Central memory CD8-positive, alpha-beta T cell (primary cell): ENCODE data around the gene CCR5AS.
"Not testable (repeated sequence)": the region's sequence is repeated elsewhere in the genome, so short reads cannot be mapped to it uniquely, and the experiment has no call there.

Source experiments
- ATAC-seq: fragments of 150-1000 bp; cut with Tn5 transposase; replicated peaks from 2 replicates; pipeline ENCODE4 v1.10.0; 2022; ENCODE audit warnings: mild to moderate bottlenecking, moderate FRiP score, moderate number of reproducible peaks; ENCODE audit not compliant: poor library complexity, severe bottlenecking; ENCODE audit errors: extremely low read depth
- DNase-seq, 2 donors: peaks; one replicate each; pipeline ENCODE4 v3.0.0; 2021; ENCODE audit warnings: low spot score in 2 of 2
- H3K27ac Mint-ChIP-seq: one replicate; pipeline ENCODE4 v1.8.0; 2022; ENCODE audit warnings: low read depth, mild to moderate bottlenecking, moderate library complexity, mixed read lengths
- H3K27me3 Mint-ChIP-seq: one replicate; pipeline ENCODE4 v1.8.0; 2022; ENCODE audit warnings: mixed read lengths
- H3K36me3 Mint-ChIP-seq: one replicate; pipeline ENCODE4 v1.8.0; 2022; ENCODE audit warnings: mild to moderate bottlenecking, moderate library complexity, mixed read lengths; ENCODE audit not compliant: insufficient read depth
- H3K4me1 Mint-ChIP-seq: one replicate; pipeline ENCODE4 v1.8.0; 2022; ENCODE audit warnings: mixed read lengths
- H3K4me3 Mint-ChIP-seq: one replicate; pipeline ENCODE4 v1.8.0; 2022; ENCODE audit warnings: mild to moderate bottlenecking, moderate library complexity, mixed read lengths
- H3K9me3 Mint-ChIP-seq: one replicate; pipeline ENCODE4 v1.8.0; 2022; ENCODE audit warnings: mixed read lengths

The CCR5AS gene

GRCh38 chr3:46440531-46441294 is 33.8 kb upstream of the CCR5AS start:
- peak overlapping the region; percentile 10 for H3K4me3 Mint-ChIP-seq
- no peaks in the 10 kb centered on the region for H3K27me3 Mint-ChIP-seq
- peaks cover 20% of the 10 kb centered on the region for H3K4me1 Mint-ChIP-seq
- H3K36me3 Mint-ChIP-seq: peaks cover 8% of the 10 kb centered on the region
- peak in 1 of 2 donors; percentile 52 for DNase-seq
- peak; percentile 96 for ATAC-seq
- peak overlapping the region; percentile 90 for H3K27ac Mint-ChIP-seq
- no peaks in the 10 kb centered on the region for H3K9me3 Mint-ChIP-seq

GRCh38 chr3:46438831-46439230 is 32.0 kb upstream of the CCR5AS start:
- Mint-ChIP-seq H3K36me3 (peaks cover 8% of the 10 kb centered on the region), H3K27ac (no peak overlapping the region), H3K4me3 (no peak overlapping the region), H3K4me1 (peaks cover 20% of the 10 kb centered on the region), H3K9me3 (no peaks in the 10 kb centered on the region), H3K27me3 (no peaks in the 10 kb centered on the region)
- no peak for ATAC-seq
- DNase-seq: no peak

GRCh38 chr3:46435081-46435726 is 28.3 kb upstream of the CCR5AS start:
- Mint-ChIP-seq H3K36me3 (no peaks in the 10 kb centered on the region), H3K27ac (no peak overlapping the region), H3K27me3 (no peaks in the 10 kb centered on the region), H3K9me3 (peaks cover 13% of the 10 kb centered on the region), H3K4me3 (no peak overlapping the region), H3K4me1 (peaks cover 7% of the 10 kb centered on the region)
- no peak for ATAC-seq
- no peak for DNase-seq

DNA sequence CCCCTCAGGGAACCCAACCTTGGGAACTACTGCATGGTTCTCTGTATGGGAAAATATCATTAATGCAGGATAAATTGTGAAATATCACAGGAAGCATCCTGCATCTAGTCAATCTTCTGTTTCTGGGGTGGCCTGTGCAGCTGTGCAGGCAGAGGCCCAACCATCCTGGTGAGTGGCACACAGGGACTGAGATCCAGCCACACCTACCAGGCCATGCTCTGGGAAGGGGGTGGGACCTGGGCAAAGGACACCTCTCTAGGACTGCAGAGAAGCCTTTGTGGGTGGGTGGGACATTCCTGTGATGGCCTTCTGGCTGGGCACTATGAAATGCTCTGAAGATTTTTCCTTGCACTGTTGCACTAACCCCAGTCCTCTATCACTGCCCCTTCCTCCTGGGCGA is 27.0 kb upstream of the CCR5AS start:
- ATAC-seq (no peak), DNase-seq (no peak)
- H3K9me3 Mint-ChIP-seq: peaks cover 13% of the 10 kb centered on the region
- no peaks in the 10 kb centered on the region for H3K27me3 Mint-ChIP-seq
- H3K4me3 Mint-ChIP-seq: no peak overlapping the region
- H3K27ac Mint-ChIP-seq: no peak overlapping the region
- peaks cover 7% of the 10 kb centered on the region for H3K4me1 Mint-ChIP-seq
- H3K36me3 Mint-ChIP-seq: no peaks in the 10 kb centered on the region

- H3K36me3 Mint-ChIP-seq, DNase-seq, H3K4me3 Mint-ChIP-seq, H3K27me3 Mint-ChIP-seq, ATAC-seq, H3K4me1 Mint-ChIP-seq, H3K27ac Mint-ChIP-seq: not testable (repeated sequence)
- H3K9me3 Mint-ChIP-seq: peaks cover 13% of the 10 kb centered on the region
Observed at GRCh38 chr3:46433118-46433517, 26.3 kb upstream of the CCR5AS start.

DNA sequence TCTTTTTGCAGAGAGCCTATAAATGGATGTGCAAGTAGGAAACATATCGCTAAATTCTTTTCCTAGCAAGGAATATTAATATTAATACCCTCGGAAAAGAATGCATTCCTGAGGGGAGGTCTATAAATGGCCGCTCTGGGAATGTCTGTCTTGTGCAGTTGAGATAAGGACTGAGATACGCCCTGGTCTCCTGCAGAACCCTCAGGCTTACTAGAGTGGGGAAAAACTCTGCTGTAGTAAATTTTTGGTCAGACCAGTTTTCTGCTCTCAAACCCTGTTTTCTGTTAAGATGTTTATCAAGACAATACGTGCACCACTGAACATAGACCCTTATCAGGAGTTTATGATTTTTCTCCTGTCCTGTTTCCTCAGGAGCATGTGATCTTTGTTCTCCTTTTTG is 25.0 kb upstream of the CCR5AS start:
- H3K27me3 Mint-ChIP-seq, H3K27ac Mint-ChIP-seq, DNase-seq, H3K36me3 Mint-ChIP-seq, H3K4me1 Mint-ChIP-seq, H3K4me3 Mint-ChIP-seq, ATAC-seq: not testable (repeated sequence)
- H3K9me3 Mint-ChIP-seq: peaks cover 13% of the 10 kb centered on the region

- H3K36me3 Mint-ChIP-seq, H3K27me3 Mint-ChIP-seq, ATAC-seq, H3K27ac Mint-ChIP-seq, DNase-seq, H3K4me3 Mint-ChIP-seq: not testable (repeated sequence)
- H3K4me1 Mint-ChIP-seq: peaks cover 19% of the 10 kb centered on the region
- peaks cover 13% of the 10 kb centered on the region for H3K9me3 Mint-ChIP-seq
Observed at GRCh38 chr3:46430879-46431278, 24.0 kb upstream of the CCR5AS start.

GRCh38 chr3:46429671-46430070 is 22.8 kb upstream of the CCR5AS start:
- H3K36me3 Mint-ChIP-seq: no peaks in the 10 kb centered on the region
- H3K9me3 Mint-ChIP-seq: peaks cover 13% of the 10 kb centered on the region
- ATAC-seq (no peak), DNase-seq (no peak)
- H3K4me3 Mint-ChIP-seq: no peak overlapping the region
- no peaks in the 10 kb centered on the region for H3K27me3 Mint-ChIP-seq
- H3K27ac Mint-ChIP-seq: no peak overlapping the region
- peaks cover 20% of the 10 kb centered on the region for H3K4me1 Mint-ChIP-seq

- H3K4me3 Mint-ChIP-seq: no peak overlapping the region
- DNase-seq (no peak), ATAC-seq (no peak)
- no peak overlapping the region for H3K27ac Mint-ChIP-seq
- H3K4me1 Mint-ChIP-seq: peaks cover 20% of the 10 kb centered on the region
- H3K36me3 Mint-ChIP-seq: no peaks in the 10 kb centered on the region
- H3K27me3 Mint-ChIP-seq: no peaks in the 10 kb centered on the region
- H3K9me3 Mint-ChIP-seq: peaks cover 13% of the 10 kb centered on the region
Observed at GRCh38 chr3:46429250-46429649, 22.4 kb upstream of the CCR5AS start.

DNA sequence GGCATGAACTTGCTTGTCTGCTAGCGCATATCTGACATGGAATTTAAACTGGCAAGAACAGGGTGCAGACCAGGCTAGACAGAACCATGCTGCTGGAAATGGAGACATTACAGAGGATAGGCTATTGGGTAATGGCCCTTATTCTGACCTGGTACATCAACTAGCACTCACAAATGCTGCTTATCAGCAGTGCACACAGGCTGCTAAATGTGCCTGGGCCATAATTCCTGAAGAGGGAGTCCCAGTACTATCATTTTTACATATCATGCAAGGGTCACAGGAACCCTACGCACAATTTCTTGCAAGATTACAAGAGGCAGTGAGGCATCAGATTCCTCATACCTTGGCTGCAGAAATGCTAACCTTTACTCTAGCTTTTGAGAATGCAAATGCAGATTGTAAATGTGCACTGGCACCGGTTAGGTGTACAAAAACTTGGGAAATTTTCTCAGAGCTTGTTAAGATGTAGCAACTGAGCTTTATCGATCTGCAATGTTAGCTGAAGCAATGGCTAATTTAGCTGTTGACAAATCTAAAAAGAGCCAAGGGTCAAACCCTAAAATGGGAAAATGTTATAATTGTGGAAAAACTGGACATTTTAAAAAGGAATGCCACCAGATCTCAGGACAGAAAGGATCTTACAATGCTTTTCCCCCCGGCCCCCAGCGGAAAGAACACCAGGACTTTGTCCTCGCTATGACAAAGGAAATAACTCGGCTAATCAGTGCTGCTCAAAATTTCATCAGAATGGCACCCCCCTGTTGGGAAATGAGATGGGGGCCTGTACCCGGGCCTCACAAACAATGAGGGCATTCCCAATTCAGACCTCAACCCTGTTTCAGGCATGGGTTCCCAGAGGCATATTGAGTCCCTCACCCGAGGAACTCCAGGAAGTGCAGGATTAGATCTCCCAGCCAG is 21.3 kb upstream of the CCR5AS start:
- H3K4me1 Mint-ChIP-seq: peaks cover 16% of the 10 kb centered on the region
- peaks cover 13% of the 10 kb centered on the region for H3K9me3 Mint-ChIP-seq
- no peaks in the 10 kb centered on the region for H3K36me3 Mint-ChIP-seq
- H3K4me3 Mint-ChIP-seq: no peak overlapping the region
- H3K27ac Mint-ChIP-seq: no peak overlapping the region
- no peak for ATAC-seq
- no peaks in the 10 kb centered on the region for H3K27me3 Mint-ChIP-seq
- DNase-seq: no peak

GRCh38 chr3:46427404-46427803 is 20.5 kb upstream of the CCR5AS start:
- H3K9me3 Mint-ChIP-seq: peaks cover 10% of the 10 kb centered on the region
- H3K4me3 Mint-ChIP-seq, ATAC-seq, H3K27ac Mint-ChIP-seq, DNase-seq, H3K27me3 Mint-ChIP-seq, H3K36me3 Mint-ChIP-seq: not testable (repeated sequence)
- peaks cover 12% of the 10 kb centered on the region for H3K4me1 Mint-ChIP-seq

- not testable (repeated sequence) for H3K36me3 Mint-ChIP-seq, H3K27me3 Mint-ChIP-seq, H3K9me3 Mint-ChIP-seq, H3K27ac Mint-ChIP-seq, DNase-seq, H3K4me3 Mint-ChIP-seq, ATAC-seq
- peaks cover 12% of the 10 kb centered on the region for H3K4me1 Mint-ChIP-seq
Observed at GRCh38 chr3:46426476-46426875, 19.6 kb upstream of the CCR5AS start.
